HEK293 (cell line): ENCODE results near the gene SCTR.

Experiments
- KLF7 ChIP-seq: fragments of 450-650 bp; formaldehyde crosslinking; IDR thresholded peaks from 2 replicates; pipeline ENCODE4 v1.5.1; 2016; ENCODE audit warnings: missing biosample characterization, missing genetic modification characterization, borderline replicate concordance
- PATZ1 ChIP-seq: fragments of 450-650 bp; formaldehyde crosslinking; IDR thresholded peaks from 2 replicates; pipeline ENCODE4 v1.5.1; 2016; ENCODE audit warnings: missing biosample characterization, missing genetic modification characterization
- PRDM10 ChIP-seq: fragments of 450-650 bp; formaldehyde crosslinking; IDR thresholded peaks from 2 replicates; pipeline ENCODE4 v1.5.1; 2016; ENCODE audit warnings: missing biosample characterization, missing genetic modification characterization
- REPIN1 ChIP-seq: fragments of 450-650 bp; formaldehyde crosslinking; IDR thresholded peaks from 2 replicates; pipeline ENCODE4 v1.5.1; 2017; ENCODE audit warnings: missing biosample characterization, missing genetic modification characterization, low read depth
- YY2 ChIP-seq: fragments of 450-650 bp; formaldehyde crosslinking; IDR thresholded peaks from 2 replicates; pipeline ENCODE4 v1.5.1; 2016; ENCODE audit warnings: missing biosample characterization, missing genetic modification characterization
- ZBTB26 ChIP-seq: fragments of 450-650 bp; formaldehyde crosslinking; optimal IDR thresholded peaks from 2 replicates; pipeline ENCODE3; 2016; ENCODE audit warnings: missing biosample characterization, mild to moderate bottlenecking, missing genetic modification characterization
- ZEB2 ChIP-seq: fragments of 450-650 bp; formaldehyde crosslinking; IDR thresholded peaks from 2 replicates; pipeline ENCODE4 v1.5.1; 2016; ENCODE audit warnings: missing biosample characterization, missing genetic modification characterization
- ZFP3 ChIP-seq: fragments of 450-650 bp; formaldehyde crosslinking; IDR thresholded peaks from 2 replicates; pipeline ENCODE4 v1.5.1; 2016; ENCODE audit warnings: low read depth, missing biosample characterization, missing genetic modification characterization
- ZNF280C ChIP-seq: fragments of 450-650 bp; formaldehyde crosslinking; IDR thresholded peaks from 2 replicates; pipeline ENCODE4 v1.5.1; 2016; ENCODE audit warnings: missing biosample characterization, missing genetic modification characterization
- ZNF354C ChIP-seq: fragments of 450-650 bp; formaldehyde crosslinking; IDR thresholded peaks from 2 replicates; pipeline ENCODE4 v1.5.1; 2016; ENCODE audit warnings: missing biosample characterization, missing genetic modification characterization, low read depth, borderline replicate concordance
- ZNF518A ChIP-seq: fragments of 450-650 bp; formaldehyde crosslinking; conservative IDR thresholded peaks from 2 replicates; pipeline ENCODE4 v1.5.1; 2016; ENCODE audit warnings: low read depth, missing biosample characterization, missing genetic modification characterization
- ZNF623 ChIP-seq: fragments of 450-650 bp; formaldehyde crosslinking; IDR thresholded peaks from 2 replicates; pipeline ENCODE4 v1.5.1; 2016; ENCODE audit warnings: missing biosample characterization, missing genetic modification characterization
- ZNF624 ChIP-seq: fragments of 450-650 bp; formaldehyde crosslinking; IDR thresholded peaks from 2 replicates; pipeline ENCODE4 v1.5.1; 2017; ENCODE audit warnings: missing biosample characterization, missing genetic modification characterization
- ZNF677 ChIP-seq: fragments of 450-650 bp; IDR thresholded peaks from 2 replicates; pipeline ENCODE4 v1.5.0; 2018; ENCODE audit warnings: missing biosample characterization, mild to moderate bottlenecking, missing genetic modification characterization, moderate library complexity
- ZSCAN16 ChIP-seq: fragments of 450-650 bp; formaldehyde crosslinking; IDR thresholded peaks from 2 replicates; pipeline ENCODE4 v1.5.1; 2016; ENCODE audit warnings: missing biosample characterization, missing genetic modification characterization

Gene SCTR

GRCh38 chr2:119431155-119431975 lies 92.9 kb downstream of the SCTR start, which contains the start of gene TMEM37 (continued):
- no peak for TF ChIP-seq KLF7 (tag by site-specific recombination)
- no peak for TF ChIP-seq ZNF280C (tag by site-specific recombination)
- TF ChIP-seq ZBTB26 (tag by site-specific recombination) = peak; percentile 55
- TF ChIP-seq REPIN1 = no peak
- no peak for TF ChIP-seq YY2 (tag by site-specific recombination)
- no peak for TF ChIP-seq ZFP3 (tag by site-specific recombination)
- TF ChIP-seq ZSCAN16 (tag by site-specific recombination) = no peak; the same call in 1 of the 2 replicates
- no peak for TF ChIP-seq ZNF518A (tag by site-specific recombination)
- TF ChIP-seq ZEB2 = peak; percentile 79
- TF ChIP-seq PATZ1 (tag by site-specific recombination) = peak; percentile 77
- no peak for TF ChIP-seq ZNF624 (tag by site-specific recombination)
- no peak for TF ChIP-seq ZNF677
- TF ChIP-seq PRDM10 (tag by site-specific recombination) = no peak
- TF ChIP-seq ZNF354C (tag by site-specific recombination) = no peak
- no peak for TF ChIP-seq ZNF623 (tag by site-specific recombination)
